ENCODE measurements around the gene PROM1.

DNA sequence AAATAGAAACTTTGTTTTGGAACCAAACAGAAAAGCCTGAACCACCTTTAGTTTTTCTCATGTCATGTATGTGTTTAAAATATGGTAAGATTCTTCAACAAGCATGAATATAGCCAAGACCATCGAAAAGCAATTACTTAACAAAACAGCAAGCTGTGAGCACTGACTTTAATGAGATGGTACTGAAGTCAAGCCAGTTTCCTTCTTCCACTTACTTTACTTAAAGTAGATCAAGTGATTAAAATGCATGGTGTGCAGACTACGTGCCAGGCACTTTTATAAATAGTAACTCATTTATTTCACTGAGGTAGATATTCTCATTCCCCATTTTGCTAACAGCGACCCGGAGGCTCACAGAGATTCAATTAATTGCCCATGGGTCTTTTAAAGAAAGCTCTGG lies 74.7 kb downstream of the PROM1 start:
- TF ChIP-seq, protein P1, sequence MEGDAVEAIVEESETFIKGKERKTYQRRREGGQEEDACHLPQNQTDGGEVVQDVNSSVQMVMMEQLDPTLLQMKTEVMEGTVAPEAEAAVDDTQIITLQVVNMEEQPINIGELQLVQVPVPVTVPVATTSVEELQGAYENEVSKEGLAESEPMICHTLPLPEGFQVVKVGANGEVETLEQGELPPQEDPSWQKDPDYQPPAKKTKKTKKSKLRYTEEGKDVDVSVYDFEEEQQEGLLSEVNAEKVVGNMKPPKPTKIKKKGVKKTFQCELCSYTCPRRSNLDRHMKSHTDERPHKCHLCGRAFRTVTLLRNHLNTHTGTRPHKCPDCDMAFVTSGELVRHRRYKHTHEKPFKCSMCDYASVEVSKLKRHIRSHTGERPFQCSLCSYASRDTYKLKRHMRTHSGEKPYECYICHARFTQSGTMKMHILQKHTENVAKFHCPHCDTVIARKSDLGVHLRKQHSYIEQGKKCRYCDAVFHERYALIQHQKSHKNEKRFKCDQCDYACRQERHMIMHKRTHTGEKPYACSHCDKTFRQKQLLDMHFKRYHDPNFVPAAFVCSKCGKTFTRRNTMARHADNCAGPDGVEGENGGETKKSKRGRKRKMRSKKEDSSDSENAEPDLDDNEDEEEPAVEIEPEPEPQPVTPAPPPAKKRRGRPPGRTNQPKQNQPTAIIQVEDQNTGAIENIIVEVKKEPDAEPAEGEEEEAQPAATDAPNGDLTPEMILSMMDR (IDR thresholded peaks at IDR 0.05): no peak
- TF ChIP-seq POLR2A (IDR thresholded peaks at IDR 0.05): no peak
